Uterus (tissue), 2 donors: ENCODE results near the gene SPTBN5.

ENCODE experiments used
- CTCF ChIP-seq, 4 experiments: fragments of 200-600 bp in 2 of 4; fragments of 450-650 bp in 2 of 4; sonication (generic) in 2 of 4; IDR thresholded peaks; one replicate each; pipeline ENCODE4 v1.5.1; 2016 to 2019; ENCODE audit warnings: antibody characterized with exemption in 4 of 4, mild to moderate bottlenecking in 2 of 4, moderate library complexity in 1 of 4
- POLR2A ChIP-seq, 2 donors: fragments of 450-650 bp; IDR thresholded peaks; one replicate each; pipeline ENCODE4 v1.6.1; 2016; ENCODE audit warnings: antibody characterized with exemption in 2 of 2, mild to moderate bottlenecking in 1 of 2, moderate library complexity in 1 of 2

GRCh38 chr15:41897363-41897799, 3.5 kb upstream of the SPTBN5 start:
- TF ChIP-seq CTCF (IDR thresholded peaks at IDR 0.05) = no peak
- no peak for TF ChIP-seq POLR2A (IDR thresholded peaks at IDR 0.05)
